Activated CD8-positive, alpha-beta memory T cell treated with anti-CD3 and anti-CD28 coated beads, Interleukin-2, amount 50 U/mL, for 24 hours (primary cell): ENCODE results near the gene PAPPA.

Source experiments
- DNase-seq: peaks from one replicate; pipeline ENCODE4 v3.0.0-alpha.2; 2020; ENCODE audit errors: extremely low read depth

Gene PAPPA

GRCh38 chr9:116318468-116319374 is 165.1 kb downstream of the PAPPA start:
- DNase-seq = no peak

GRCh38 chr9:116319480-116319879 is 165.9 kb downstream of the PAPPA start:
- DNase-seq = no peak

- no peak for DNase-seq
Measured at GRCh38 chr9:116320290-116320689, 166.7 kb downstream of the PAPPA start.

GRCh38 chr9:116322521-116322920 is 168.9 kb downstream of the PAPPA start:
- DNase-seq = no peak

- DNase-seq = no peak
Measured at GRCh38 chr9:116323012-116323411, 169.4 kb downstream of the PAPPA start.

- no peak for DNase-seq
Measured at GRCh38 chr9:116323571-116323970, 170.0 kb downstream of the PAPPA start.

GRCh38 chr9:116325924-116326323 is 172.3 kb downstream of the PAPPA start:
- DNase-seq = no peak

- DNase-seq = no peak
Measured at GRCh38 chr9:116327701-116328405, 174.3 kb downstream of the PAPPA start.

GRCh38 chr9:116329470-116329869 is 175.9 kb downstream of the PAPPA start:
- DNase-seq = no peak

- no peak for DNase-seq
Measured at GRCh38 chr9:116331241-116331640, 177.7 kb downstream of the PAPPA start.

GRCh38 chr9:116332090-116332489 is 178.5 kb downstream of the PAPPA start:
- no peak for DNase-seq

- no peak for DNase-seq
Measured at GRCh38 chr9:116333254-116333653, 179.7 kb downstream of the PAPPA start.

- no peak for DNase-seq
Measured at GRCh38 chr9:116334546-116335150, 181.1 kb downstream of the PAPPA start.

- DNase-seq = no peak
Measured at GRCh38 chr9:116335392-116335791, 181.8 kb downstream of the PAPPA start.

GRCh38 chr9:116336133-116336862 is 182.7 kb downstream of the PAPPA start:
- no peak for DNase-seq

- no peak for DNase-seq
Measured at GRCh38 chr9:116337015-116337414, 183.4 kb downstream of the PAPPA start.

GRCh38 chr9:116340270-116340669 is 186.7 kb downstream of the PAPPA start:
- no peak for DNase-seq

- no peak for DNase-seq
Measured at GRCh38 chr9:116342061-116342460, 188.5 kb downstream of the PAPPA start.

GRCh38 chr9:116342941-116343340 is 189.3 kb downstream of the PAPPA start:
- no peak for DNase-seq

- no peak for DNase-seq
Measured at GRCh38 chr9:116344416-116344815, 190.8 kb downstream of the PAPPA start.

- DNase-seq = no peak
Measured at GRCh38 chr9:116345393-116345792, 191.8 kb downstream of the PAPPA start.

GRCh38 chr9:116345817-116346216 is 192.2 kb downstream of the PAPPA start:
- no peak for DNase-seq
